ENCODE measurements around the gene PSMB5. TPM values are rescaled to one million over a fixed set of nuclear protein-coding genes. Genes with fewer than 3 reads are reported as not detected.

PSMB5 gene
- total and polyA plus RNA-seq, 2 of the 13 experiments (the other 11 are each of a cell fraction or from before 2014, with no cell fraction given): 705 to 871 TPM

DNA sequence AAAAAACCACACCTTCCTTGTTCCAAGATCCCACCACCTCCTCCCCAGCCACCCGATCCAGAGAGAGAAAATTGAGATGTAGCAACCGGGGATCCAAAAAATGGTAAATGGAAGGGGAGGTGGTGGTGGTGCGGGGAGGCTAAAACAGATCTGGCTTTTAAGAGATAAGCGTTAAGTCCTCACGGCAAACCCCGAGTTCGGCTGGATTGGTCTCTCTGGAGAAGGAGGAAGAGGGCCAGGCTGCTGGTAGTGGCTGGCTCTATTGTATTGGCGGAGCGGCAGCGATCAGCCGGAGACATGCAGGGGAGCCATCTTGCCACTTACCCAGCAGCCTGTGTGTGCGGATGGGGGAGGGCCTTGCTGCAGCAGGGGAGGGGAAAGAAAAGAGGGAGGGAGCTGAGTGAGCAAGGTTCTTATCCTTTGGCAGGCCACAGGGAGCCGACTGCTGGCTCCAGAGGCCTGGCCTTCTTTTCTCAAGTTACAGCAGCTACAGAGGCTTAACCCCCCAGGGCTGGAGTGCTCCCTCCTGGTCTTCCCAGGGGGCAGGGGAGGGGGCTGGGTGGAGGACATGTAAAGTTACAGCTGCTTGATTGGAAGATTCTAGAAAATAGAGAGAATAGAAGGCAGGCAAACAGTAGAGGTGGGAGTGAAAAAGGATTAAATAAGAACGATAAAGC is 36.7 kb upstream of the PSMB5 start (continued):
- no peak for TF ChIP-seq ZNF18 (CRISPR knock-in tag; IDR thresholded peaks at IDR 0.05; ENCODE audit: insufficient replicate concordance)
- TF ChIP-seq HNRNPK (IDR thresholded peaks at IDR 0.05; ENCODE audit: low read depth, low read length, poor library complexity, severe bottlenecking): no peak
- TF ChIP-seq MXI1 (IDR thresholded peaks at IDR 0.05; ENCODE audit: borderline replicate concordance, low read depth, low read length): peak; percentile 63; the same call in 1 of the 3 replicates
- TF ChIP-seq ZNF432 (CRISPR knock-in tag; IDR thresholded peaks at IDR 0.05; ENCODE audit: borderline replicate concordance): no peak
- TF ChIP-seq CENPX (CRISPR knock-in tag; IDR thresholded peaks at IDR 0.05): no peak
- 0 out of 2 replicates have a peak, but pooled peaks have one; percentile 16 for TF ChIP-seq FUBP1 (CRISPR knock-in tag; IDR thresholded peaks at IDR 0.05; ENCODE audit: borderline replicate concordance)
- no peak for TF ChIP-seq ZNF264 (CRISPR knock-in tag; IDR thresholded peaks at IDR 0.05)
- no peak for TF ChIP-seq EHMT2 (IDR thresholded peaks at IDR 0.05; ENCODE audit: borderline replicate concordance, low read depth, low read length)
- TF ChIP-seq, protein P1, sequence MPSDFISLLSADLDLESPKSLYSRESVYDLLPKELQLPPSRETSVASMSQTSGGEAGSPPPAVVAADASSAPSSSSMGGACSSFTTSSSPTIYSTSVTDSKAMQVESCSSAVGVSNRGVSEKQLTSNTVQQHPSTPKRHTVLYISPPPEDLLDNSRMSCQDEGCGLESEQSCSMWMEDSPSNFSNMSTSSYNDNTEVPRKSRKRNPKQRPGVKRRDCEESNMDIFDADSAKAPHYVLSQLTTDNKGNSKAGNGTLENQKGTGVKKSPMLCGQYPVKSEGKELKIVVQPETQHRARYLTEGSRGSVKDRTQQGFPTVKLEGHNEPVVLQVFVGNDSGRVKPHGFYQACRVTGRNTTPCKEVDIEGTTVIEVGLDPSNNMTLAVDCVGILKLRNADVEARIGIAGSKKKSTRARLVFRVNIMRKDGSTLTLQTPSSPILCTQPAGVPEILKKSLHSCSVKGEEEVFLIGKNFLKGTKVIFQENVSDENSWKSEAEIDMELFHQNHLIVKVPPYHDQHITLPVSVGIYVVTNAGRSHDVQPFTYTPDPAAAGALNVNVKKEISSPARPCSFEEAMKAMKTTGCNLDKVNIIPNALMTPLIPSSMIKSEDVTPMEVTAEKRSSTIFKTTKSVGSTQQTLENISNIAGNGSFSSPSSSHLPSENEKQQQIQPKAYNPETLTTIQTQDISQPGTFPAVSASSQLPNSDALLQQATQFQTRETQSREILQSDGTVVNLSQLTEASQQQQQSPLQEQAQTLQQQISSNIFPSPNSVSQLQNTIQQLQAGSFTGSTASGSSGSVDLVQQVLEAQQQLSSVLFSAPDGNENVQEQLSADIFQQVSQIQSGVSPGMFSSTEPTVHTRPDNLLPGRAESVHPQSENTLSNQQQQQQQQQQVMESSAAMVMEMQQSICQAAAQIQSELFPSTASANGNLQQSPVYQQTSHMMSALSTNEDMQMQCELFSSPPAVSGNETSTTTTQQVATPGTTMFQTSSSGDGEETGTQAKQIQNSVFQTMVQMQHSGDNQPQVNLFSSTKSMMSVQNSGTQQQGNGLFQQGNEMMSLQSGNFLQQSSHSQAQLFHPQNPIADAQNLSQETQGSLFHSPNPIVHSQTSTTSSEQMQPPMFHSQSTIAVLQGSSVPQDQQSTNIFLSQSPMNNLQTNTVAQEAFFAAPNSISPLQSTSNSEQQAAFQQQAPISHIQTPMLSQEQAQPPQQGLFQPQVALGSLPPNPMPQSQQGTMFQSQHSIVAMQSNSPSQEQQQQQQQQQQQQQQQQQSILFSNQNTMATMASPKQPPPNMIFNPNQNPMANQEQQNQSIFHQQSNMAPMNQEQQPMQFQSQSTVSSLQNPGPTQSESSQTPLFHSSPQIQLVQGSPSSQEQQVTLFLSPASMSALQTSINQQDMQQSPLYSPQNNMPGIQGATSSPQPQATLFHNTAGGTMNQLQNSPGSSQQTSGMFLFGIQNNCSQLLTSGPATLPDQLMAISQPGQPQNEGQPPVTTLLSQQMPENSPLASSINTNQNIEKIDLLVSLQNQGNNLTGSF (CRISPR knock-in tag; IDR thresholded peaks at IDR 0.05): 0 out of 2 replicates have a peak, but pooled peaks have one; percentile 22
- TF ChIP-seq AHR (CRISPR knock-in tag; IDR thresholded peaks at IDR 0.05): peak; percentile 99
- no peak for TF ChIP-seq PLRG1 (conservative IDR thresholded peaks at IDR 0.05)
- TF ChIP-seq, protein P2, sequence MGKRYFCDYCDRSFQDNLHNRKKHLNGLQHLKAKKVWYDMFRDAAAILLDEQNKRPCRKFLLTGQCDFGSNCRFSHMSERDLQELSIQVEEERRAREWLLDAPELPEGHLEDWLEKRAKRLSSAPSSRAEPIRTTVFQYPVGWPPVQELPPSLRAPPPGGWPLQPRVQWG (CRISPR knock-in tag; IDR thresholded peaks at IDR 0.05; ENCODE audit: borderline replicate concordance, low read depth): no peak
- no peak for TF ChIP-seq CSRNP2 (CRISPR knock-in tag; conservative IDR thresholded peaks at IDR 0.05; ENCODE audit: low read depth)
- TF ChIP-seq ZNF574 (CRISPR knock-in tag; IDR thresholded peaks at IDR 0.05): peak; percentile 88
